ENCODE data around the gene HTT.
"Not testable (repeated sequence)": the region's sequence is repeated elsewhere in the genome, so short reads cannot be mapped to it uniquely, and the experiment has no call there.

HTT gene

GRCh38 chr4:3124070-3124767, 49.7 kb downstream of the HTT start:
- DNase-seq, result no peak

- no peak for DNase-seq
These were observed 52.6 kb downstream of the HTT start for GRCh38 chr4:3127112-3127511.

DNA sequence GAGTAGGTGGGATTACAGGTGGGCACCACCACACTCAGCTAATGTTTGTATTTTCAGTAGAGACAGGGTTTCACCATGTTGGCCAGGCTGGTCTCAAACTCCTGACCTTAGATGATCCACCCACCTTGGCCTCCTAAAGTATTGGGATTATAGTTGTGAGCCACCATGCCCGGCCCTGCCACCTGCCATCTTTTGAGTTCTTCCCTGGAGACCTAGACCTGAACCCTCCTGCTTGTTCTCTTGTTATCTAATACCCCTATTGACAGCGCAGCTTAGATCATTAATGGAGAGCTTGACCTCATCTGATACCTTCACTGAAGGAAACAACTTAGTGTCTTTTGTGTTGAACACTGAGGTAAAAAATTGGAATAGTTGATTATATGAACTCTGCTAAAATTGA, 53.6 kb downstream of the HTT start:
- no peak for DNase-seq

- no peak for DNase-seq
These were observed 54.5 kb downstream of the HTT start for GRCh38 chr4:3128976-3129375.

DNA sequence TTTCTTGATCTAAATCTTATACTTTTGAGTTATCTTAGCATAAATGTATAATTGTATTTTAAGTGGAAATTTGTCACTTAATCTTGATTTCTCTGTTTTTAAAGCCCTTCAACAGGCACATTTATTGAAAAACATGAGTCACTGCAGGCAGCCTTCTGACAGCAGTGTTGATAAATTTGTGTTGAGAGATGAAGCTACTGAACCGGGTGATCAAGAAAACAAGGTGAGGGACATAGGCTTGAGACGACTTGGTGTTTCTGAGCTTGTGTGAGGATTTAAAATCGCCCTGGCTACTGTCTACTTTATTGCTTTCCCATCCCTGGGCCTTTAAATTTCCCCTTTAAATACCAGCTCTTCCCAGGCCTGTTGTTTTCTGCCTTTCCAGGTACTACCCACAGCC, 55.7 kb downstream of the HTT start:
- no peak for DNase-seq

DNA sequence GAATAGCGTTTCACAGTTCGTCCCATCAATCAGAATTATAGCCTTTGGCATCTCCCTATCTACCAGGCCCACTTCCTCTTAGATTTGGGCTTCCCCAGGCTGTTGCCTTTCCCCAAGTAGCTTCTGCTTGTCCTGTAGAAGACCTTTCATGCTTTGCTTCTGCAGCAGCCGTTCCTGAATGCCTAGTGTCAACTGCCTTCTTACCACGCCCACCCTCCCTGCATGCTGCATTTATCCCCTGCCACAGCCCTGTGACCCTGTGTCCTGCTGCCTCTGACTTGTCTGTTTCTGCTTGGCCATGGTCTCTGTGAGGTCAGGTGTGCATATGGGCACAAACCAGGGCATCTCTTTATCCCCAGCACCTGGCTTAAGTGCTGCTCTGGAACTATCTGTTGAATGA, 56.3 kb downstream of the HTT start:
- DNase-seq, result no peak

- DNase-seq, result no peak
These were observed 59.7 kb downstream of the HTT start for GRCh38 chr4:3134201-3134600.

DNA sequence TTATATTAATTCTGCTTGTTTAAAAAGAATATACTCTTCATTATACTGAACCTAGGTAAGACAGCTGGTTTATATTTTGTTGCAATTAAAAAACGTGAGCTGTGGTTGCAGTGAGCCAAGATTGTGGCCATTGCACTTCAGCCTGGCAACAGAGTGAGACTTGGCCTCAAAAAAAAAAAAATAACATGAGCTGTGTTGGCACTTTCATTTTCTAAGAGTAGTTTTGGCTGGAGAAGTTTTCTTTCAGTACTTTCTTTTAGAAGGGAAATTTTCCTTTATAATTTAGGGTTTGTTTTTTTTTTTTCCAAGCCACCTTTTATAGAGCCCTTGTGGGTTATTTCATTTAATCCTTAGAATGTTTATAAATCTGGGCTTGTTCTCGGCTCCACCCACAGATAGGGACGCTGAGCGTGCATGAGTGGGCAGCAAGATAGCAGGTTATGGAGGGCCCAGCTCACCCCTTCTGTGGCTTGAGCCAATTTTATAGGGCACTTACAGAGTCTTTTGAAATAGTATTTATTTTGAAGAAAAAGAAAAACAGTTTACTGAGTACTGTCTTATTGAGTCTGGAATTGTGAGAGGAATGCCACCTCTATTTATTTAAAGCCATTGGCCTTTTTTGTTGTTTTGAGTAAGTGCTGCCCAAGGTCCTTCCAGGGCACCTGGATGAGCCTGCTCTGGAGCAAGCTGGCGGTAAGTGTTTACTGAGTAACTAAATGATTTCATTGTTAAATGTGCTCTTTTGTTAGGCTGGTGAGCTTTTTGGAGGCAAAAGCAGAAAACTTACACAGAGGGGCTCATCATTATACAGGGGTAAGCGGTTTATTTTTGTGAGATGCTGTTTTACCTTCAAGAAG, 60.9 kb downstream of the HTT start:
- DNase-seq, result peak; percentile 8

DNA sequence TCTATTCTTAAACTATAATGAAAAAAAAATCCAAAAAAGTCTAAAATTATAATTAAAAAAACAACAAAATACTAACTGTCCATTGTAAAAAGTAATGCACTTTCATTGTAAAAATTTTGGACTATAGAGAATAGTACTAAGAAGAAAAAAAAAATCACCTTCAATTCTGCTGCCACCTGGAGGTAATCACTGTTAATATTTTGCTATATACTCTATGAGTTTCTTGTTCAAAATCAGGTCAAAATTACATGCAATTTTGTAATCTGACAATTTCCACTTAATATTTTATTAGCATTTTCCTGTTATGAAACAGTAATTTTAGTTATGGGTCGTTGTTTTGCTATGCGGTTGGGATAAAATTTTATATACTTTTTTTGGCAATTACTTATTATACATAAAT, 62.0 kb downstream of the HTT start:
- DNase-seq, result no peak

DNA sequence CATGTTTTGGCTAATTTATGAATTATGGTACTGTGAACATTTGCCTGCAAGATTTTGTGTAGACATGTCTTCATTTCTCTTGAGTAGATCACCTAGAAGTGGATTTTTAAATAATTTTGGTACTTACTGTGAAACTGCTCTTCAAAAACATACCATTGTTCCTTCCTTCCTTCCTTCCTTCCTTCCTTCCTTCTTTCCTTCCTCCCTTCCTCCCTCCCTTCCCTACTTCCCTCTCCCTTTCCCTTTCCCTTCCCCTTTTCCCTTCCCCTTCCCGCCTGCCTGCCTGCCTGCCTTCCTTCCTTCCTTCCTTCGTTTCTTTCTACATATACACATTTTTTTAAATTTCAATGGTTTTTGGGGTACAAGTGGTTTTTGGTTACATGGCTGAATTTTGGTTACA, 63.4 kb downstream of the HTT start:
- DNase-seq, result no peak

- DNase-seq, result no peak
These were observed 70.9 kb downstream of the HTT start for GRCh38 chr4:3145234-3145924.

DNA sequence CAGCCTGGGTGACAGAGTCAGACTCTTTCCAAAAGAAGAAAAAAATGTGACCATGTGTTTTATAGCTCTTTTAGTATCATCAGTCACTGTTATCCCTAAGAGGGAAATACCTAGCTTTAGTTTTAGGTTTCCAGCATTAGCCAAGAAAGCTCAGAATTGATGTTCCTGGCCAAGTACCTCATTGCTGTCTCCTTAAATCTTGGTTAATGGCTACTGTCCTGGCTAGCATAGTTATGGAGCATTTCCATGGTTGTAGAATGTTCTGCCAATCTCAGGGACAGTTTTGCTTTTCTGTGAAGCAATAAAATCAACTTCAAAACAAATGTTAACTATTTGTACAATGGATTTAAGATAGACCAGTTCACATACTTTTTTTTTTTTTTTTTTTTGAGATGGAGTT, 74.4 kb downstream of the HTT start:
- DNase-seq, result no peak

DNA sequence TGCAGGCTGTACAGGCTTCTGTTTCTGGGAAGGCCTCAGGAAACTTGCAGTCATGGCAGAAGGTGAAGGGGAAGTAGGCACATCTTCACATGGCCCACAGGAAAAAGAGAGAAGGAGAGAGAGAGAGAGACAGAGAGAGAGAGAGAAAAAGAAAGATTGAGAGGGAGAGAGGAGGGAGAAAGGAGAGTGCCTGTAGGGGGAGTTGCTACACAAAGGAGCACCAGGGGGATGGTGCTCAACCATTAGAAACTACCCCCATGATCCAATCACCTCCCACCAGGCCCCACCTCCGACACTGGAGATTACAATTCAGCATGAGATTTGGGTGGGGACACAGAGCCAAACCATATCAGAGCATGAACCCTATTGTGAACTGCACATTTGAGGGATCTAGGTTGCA, 76.8 kb downstream of the HTT start:
- not testable (repeated sequence) for DNase-seq

GRCh38 chr4:3157366-3157765, 82.9 kb downstream of the HTT start:
- no peak for DNase-seq

DNA sequence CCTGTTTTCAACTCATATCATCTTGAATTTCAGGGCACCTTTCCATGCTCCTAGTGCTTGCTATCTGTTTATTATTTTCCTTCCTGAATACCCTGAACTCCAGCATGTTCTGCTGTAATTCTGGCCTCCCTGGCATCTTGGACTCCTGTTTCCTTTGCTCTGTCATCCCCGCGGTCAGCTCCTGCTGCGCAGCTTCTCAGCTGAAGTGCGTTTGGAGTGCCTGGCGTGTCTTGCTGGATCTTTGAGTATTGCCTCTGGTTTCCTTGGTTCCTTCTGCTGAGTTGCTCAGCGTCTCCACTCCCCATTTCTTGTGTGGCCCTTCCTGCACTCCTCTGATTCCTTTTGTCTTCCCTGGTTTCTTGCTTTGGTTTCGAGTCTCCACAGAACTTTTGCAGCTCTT, 84.4 kb downstream of the HTT start:
- DNase-seq, result peak; percentile 58

- DNase-seq, result no peak
These were observed 86.0 kb downstream of the HTT start for GRCh38 chr4:3160438-3160837.

GRCh38 chr4:3161044-3161443, 86.6 kb downstream of the HTT start:
- not testable (repeated sequence) for DNase-seq

GRCh38 chr4:3166434-3166833, 92.0 kb downstream of the HTT start:
- not testable (repeated sequence) for DNase-seq

- no peak for DNase-seq
These were observed 93.5 kb downstream of the HTT start for GRCh38 chr4:3168029-3168428.

- DNase-seq, result peak; percentile 43
These were observed 100.2 kb downstream of the HTT start for GRCh38 chr4:3174371-3175338.

- DNase-seq, result no peak
These were observed 102.1 kb downstream of the HTT start for GRCh38 chr4:3176367-3177229.

DNA sequence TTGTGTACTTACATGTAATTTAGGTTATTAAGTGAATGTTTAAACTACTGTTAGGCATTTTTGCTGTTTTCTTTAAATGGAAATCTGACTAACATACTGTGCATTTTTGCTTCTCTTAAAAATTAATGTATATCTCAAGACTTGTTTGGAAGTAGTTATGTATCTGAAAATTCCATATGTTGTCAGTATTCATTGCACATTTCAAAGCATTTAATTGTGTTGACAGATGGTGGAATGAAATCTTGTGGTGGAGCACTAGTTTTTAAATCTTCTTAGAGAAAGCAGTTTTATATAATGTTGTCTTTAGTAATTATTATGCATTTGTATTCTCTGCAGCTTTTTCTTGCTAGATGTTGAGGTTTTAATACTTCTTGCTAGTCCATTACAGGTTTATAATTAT, 102.9 kb downstream of the HTT start:
- DNase-seq, result no peak
